Keratinocyte (primary cell): ENCODE measurements around the gene ST6GALNAC6. TPM values are rescaled to one million over a fixed set of nuclear protein-coding genes. Genes with fewer than 3 reads are reported as not detected.
A peak's percentile ranks its signal among the peaks of the same experiment; 100 is the strongest.

Source experiments
- DNase-seq: peaks from one replicate; pipeline ENCODE4 v3.0.0-alpha.2; 2011; ENCODE audit warnings: low read depth, missing footprints, low spot score
- FAIRE-seq: peaks from 2 replicates; lab custom pipeline; 2011; peaks lifted over from hg19 to GRCh38; lab: Jason Lieb, UNC
- H2AFZ ChIP-seq: 2 replicates; pipeline ENCODE4 v1.6.0; 2012; ENCODE audit warnings: low read length, control low read depth, inconsistent platforms; ENCODE audit not compliant: control insufficient read depth
- H3K27ac ChIP-seq: 2 replicates; pipeline ENCODE4 v1.5.1; 2011; ENCODE audit warnings: low read length; ENCODE audit not compliant: control insufficient read depth, insufficient read depth
- H3K27me3 ChIP-seq: 3 replicates; pipeline ENCODE4 v1.6.0; 2011; ENCODE audit warnings: low read length; ENCODE audit not compliant: control insufficient read depth, insufficient read depth; ENCODE audit errors: extremely low read depth
- H3K36me3 ChIP-seq, 2 experiments: 2 replicates in 1 of 2; 3 replicates in 1 of 2; pipeline ENCODE4 v1.5.1; 2011; ENCODE audit warnings: low read length in 2 of 2, mild to moderate bottlenecking in 1 of 2; ENCODE audit not compliant: control insufficient read depth in 2 of 2, insufficient read depth in 2 of 2; ENCODE audit errors: extremely low read depth in 1 of 2
- H3K4me1 ChIP-seq: 3 replicates; pipeline ENCODE4 v1.5.1; 2011; ENCODE audit warnings: low read length; ENCODE audit not compliant: control insufficient read depth, insufficient read depth; ENCODE audit errors: extremely low read depth
- H3K4me2 ChIP-seq: 3 replicates; pipeline ENCODE4 v1.6.0; 2011; ENCODE audit warnings: low read depth, low read length; ENCODE audit not compliant: control insufficient read depth, insufficient read depth; ENCODE audit errors: extremely low read depth
- H3K4me3 ChIP-seq, 3 experiments: fragments of 200-600 bp in 1 of 3; sonication (generic) in 1 of 3; 2 replicates in 2 of 3; 3 replicates in 1 of 3; pipeline ENCODE4 v1.5.1; 2011 to 2016; ENCODE audit warnings: low read length in 3 of 3, mild to moderate bottlenecking in 3 of 3, control low read depth in 2 of 3, inconsistent platforms in 1 of 3, low read depth in 1 of 3, mixed read lengths in 1 of 3, mixed run types in 1 of 3, moderate library complexity in 1 of 3; ENCODE audit not compliant: control insufficient read depth in 2 of 3, insufficient read depth in 2 of 3; ENCODE audit errors: extremely low read depth in 1 of 3
- H3K79me2 ChIP-seq: 2 replicates; pipeline ENCODE4 v1.6.0; 2012; ENCODE audit warnings: low read length; ENCODE audit not compliant: control insufficient read depth, insufficient read depth
- H3K9ac ChIP-seq: 3 replicates; pipeline ENCODE4 v1.6.0; 2011; ENCODE audit warnings: low read length; ENCODE audit not compliant: control insufficient read depth, insufficient read depth; ENCODE audit errors: extremely low read depth
- H3K9me1 ChIP-seq: 3 replicates; pipeline ENCODE4 v1.6.0; 2011; ENCODE audit warnings: low read length; ENCODE audit not compliant: control insufficient read depth, insufficient read depth; ENCODE audit errors: extremely low read depth
- H3K9me3 ChIP-seq: 2 replicates; pipeline ENCODE4 v1.5.1; 2012; ENCODE audit warnings: low read depth, low read length; ENCODE audit not compliant: control insufficient read depth
- H4K20me1 ChIP-seq: 3 replicates; pipeline ENCODE4 v1.6.0; 2011; ENCODE audit warnings: low read length; ENCODE audit not compliant: control insufficient read depth, insufficient read depth; ENCODE audit errors: extremely low read depth
- EZH2 ChIP-seq: IDR thresholded peaks from one replicate; pipeline ENCODE4 v1.6.1; 2012; ENCODE audit warnings: inconsistent platforms, mild to moderate bottlenecking, low read length, moderate library complexity
- dilution Hi-C: fragments of 300-500 bp; cut with MboI; formaldehyde crosslinking; loops from one replicate; pipeline ENCODE4 v1.7.0; 2020; ENCODE audit warnings: low sequenced_read_pairs; ENCODE audit not compliant: extremely low pct_ligation_motif_present
- polyA plus RNA-seq, 5 experiments: library from polyadenylated mRNA; depleted of rRNA in 3 of 5; stranded (reverse) in 3 of 5; stranded (forward) in 1 of 5; unstranded in 1 of 5; fragments of >200 nt; gene quantifications; 1 replicate in 1 of 5; 2 replicates in 3 of 5; 3 replicates in 1 of 5; pipeline versions ENCODE4 v1.2.1 to v1.2.3, GENCODE V29; 2011 to 2012; ENCODE audit warnings: missing spikeins in 2 of 5, low read depth in 1 of 5, low replicate concordance in 1 of 5
- TF ChIP-seq, protein P1 (sequence below), 3 experiments: IDR thresholded peaks in 1 of 3; conservative IDR thresholded peaks in 1 of 3; optimal IDR thresholded peaks in 1 of 3; 2 replicates in 2 of 3; 3 replicates in 1 of 3; pipeline versions ENCODE3 to v1.5.1; 2011; ENCODE audit warnings: low read length in 3 of 3, mild to moderate bottlenecking in 3 of 3, moderate library complexity in 2 of 3, control low read depth in 1 of 3, inconsistent platforms in 1 of 3; ENCODE audit not compliant: insufficient read depth in 2 of 3; ENCODE audit errors: extremely low read depth in 1 of 3

ST6GALNAC6 gene
- polyA plus RNA-seq, 1 donor (not counting 4 experiments of a cell fraction or from before 2014, with no cell fraction given), result 21.1 TPM

DNA sequence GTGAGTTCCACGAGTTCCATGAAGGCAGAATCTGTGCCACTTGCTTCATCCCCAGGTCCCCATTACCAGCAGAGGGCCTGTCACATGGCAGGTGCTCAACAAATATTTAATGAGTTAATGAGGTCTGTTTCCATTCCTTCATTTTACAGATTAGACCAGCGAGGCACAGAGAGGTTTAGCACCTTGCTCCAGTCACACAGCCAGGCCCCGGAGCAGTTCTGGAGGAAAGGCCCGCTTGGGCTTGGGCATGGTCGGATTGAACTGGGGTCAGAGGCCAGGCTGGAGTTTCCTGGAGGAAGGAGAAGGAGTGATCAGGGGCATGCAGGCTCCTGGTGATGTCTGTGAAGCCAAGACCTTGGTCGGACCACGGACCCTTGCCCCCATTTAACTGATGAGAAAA is 21.4 kb upstream of the ST6GALNAC6 start:
- FAIRE-seq (no peak), DNase-seq (no peak)
- Histone ChIP-seq H3K27ac (no peak overlapping the region), H3K36me3 (no peaks in the 10 kb centered on the region), H3K27me3 (no peaks in the 10 kb centered on the region), H4K20me1 (no peaks in the 10 kb centered on the region), H3K4me1 (peaks cover 35% of the 10 kb centered on the region), H3K4me3 (no peak overlapping the region), H2AFZ (no peak overlapping the region), H3K9ac (no peak overlapping the region), H3K79me2 (no peaks in the 10 kb centered on the region), H3K9me1 (no peaks in the 10 kb centered on the region), H3K9me3 (no peaks in the 10 kb centered on the region), H3K4me2 (no peak overlapping the region)
- dilution Hi-C loops, result no loop called here
- TF ChIP-seq EZH2, result no peak
- TF ChIP-seq, protein P1, sequence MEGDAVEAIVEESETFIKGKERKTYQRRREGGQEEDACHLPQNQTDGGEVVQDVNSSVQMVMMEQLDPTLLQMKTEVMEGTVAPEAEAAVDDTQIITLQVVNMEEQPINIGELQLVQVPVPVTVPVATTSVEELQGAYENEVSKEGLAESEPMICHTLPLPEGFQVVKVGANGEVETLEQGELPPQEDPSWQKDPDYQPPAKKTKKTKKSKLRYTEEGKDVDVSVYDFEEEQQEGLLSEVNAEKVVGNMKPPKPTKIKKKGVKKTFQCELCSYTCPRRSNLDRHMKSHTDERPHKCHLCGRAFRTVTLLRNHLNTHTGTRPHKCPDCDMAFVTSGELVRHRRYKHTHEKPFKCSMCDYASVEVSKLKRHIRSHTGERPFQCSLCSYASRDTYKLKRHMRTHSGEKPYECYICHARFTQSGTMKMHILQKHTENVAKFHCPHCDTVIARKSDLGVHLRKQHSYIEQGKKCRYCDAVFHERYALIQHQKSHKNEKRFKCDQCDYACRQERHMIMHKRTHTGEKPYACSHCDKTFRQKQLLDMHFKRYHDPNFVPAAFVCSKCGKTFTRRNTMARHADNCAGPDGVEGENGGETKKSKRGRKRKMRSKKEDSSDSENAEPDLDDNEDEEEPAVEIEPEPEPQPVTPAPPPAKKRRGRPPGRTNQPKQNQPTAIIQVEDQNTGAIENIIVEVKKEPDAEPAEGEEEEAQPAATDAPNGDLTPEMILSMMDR (optimal IDR thresholded peaks at IDR 0.05 in 1 of 3, IDR thresholded peaks at IDR 0.05 in 1 of 3, conservative IDR thresholded peaks at IDR 0.05 in 1 of 3; ENCODE audit: extremely low read depth in 1 of 3, insufficient read depth in 2 of 3, low read length in 3 of 3), result no peak

DNA sequence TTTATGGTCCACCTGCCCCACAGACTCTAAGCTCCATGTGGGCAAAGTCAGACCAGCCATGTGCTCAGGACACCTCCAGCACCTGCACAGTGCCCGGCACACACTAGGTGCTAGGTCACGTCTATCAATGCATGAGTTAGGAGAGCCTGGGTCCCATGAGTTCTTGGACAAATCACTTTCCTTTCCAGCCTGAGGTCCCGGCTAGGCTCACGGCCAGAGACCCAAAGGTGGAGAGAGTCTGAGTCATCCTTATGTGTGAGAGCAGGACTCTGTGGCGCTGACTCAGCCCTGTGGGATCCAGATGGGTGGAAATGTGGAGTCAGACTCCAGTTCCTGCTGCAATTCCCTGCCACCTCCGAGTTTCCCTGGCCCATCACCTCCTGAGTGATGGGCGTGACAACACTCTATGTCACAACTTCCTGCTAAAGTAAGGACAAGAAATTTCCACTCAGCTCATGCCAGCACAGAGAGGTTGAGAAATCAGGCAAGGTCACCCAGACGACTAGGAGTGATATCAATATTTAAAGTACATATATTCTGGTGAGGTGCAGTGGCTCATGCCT is 19.9 kb upstream of the ST6GALNAC6 start:
- dilution Hi-C loops, result no loop called here
- peak overlapping the region; percentile 55 for H3K4me2 ChIP-seq
- H3K9ac ChIP-seq, result no peak overlapping the region
- H4K20me1 ChIP-seq, result no peaks in the 10 kb centered on the region
- no peaks in the 10 kb centered on the region for H3K27me3 ChIP-seq
- H3K79me2 ChIP-seq, result no peaks in the 10 kb centered on the region
- no peaks in the 10 kb centered on the region for H3K36me3 ChIP-seq
- DNase-seq (peak; percentile 97), FAIRE-seq (peak; percentile 98)
- peaks cover 35% of the 10 kb centered on the region for H3K4me1 ChIP-seq
- H2AFZ ChIP-seq, result no peak overlapping the region
- no peak for TF ChIP-seq EZH2
- TF ChIP-seq, protein P1 (optimal IDR thresholded peaks at IDR 0.05 in 1 of 3, IDR thresholded peaks at IDR 0.05 in 1 of 3, conservative IDR thresholded peaks at IDR 0.05 in 1 of 3; ENCODE audit: extremely low read depth in 1 of 3, insufficient read depth in 2 of 3, low read length in 3 of 3), result no peak
- H3K9me1 ChIP-seq, result no peaks in the 10 kb centered on the region
- H3K27ac ChIP-seq, result peak overlapping the region; percentile 78
- peak overlapping the region in 1 of 3 experiments; percentile 21 for H3K4me3 ChIP-seq
- H3K9me3 ChIP-seq, result no peaks in the 10 kb centered on the region
